NCI-H2029 (cell line): Measurements from ENCODE around the gene CYSTM1.

Experiments
- DNase-seq: peaks from one replicate; lab custom pipeline; 2025; lab: John Stamatoyannopoulos, UW

Gene CYSTM1

GRCh38 chr5:140213370-140213983 lies 38.5 kb downstream of the CYSTM1 start:
- no peak for DNase-seq

DNA sequence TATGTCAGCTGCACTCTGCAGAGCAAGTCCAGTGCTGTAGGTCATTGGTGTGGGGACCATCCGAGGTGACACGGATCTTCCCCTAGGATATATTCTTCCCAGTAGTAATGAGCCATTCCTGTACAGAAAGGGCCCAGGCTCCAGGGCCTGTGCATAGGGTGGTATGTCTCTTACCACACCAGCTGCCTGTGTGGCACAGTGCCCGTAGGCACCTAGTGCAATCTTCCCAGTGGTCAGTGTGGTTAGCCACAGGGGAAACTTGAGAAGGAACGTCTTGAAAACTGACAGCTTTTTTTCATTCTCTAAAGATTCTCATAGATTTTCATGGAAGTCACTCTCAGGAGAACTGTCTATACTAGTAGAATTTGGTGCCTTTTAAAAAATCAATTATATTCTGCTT lies 39.8 kb downstream of the CYSTM1 start:
- no peak for DNase-seq

- no peak for DNase-seq
These were observed 40.3 kb downstream of the CYSTM1 start for GRCh38 chr5:140215276-140215675.

- no peak for DNase-seq
These were observed 41.6 kb downstream of the CYSTM1 start for GRCh38 chr5:140216478-140217074.

DNA sequence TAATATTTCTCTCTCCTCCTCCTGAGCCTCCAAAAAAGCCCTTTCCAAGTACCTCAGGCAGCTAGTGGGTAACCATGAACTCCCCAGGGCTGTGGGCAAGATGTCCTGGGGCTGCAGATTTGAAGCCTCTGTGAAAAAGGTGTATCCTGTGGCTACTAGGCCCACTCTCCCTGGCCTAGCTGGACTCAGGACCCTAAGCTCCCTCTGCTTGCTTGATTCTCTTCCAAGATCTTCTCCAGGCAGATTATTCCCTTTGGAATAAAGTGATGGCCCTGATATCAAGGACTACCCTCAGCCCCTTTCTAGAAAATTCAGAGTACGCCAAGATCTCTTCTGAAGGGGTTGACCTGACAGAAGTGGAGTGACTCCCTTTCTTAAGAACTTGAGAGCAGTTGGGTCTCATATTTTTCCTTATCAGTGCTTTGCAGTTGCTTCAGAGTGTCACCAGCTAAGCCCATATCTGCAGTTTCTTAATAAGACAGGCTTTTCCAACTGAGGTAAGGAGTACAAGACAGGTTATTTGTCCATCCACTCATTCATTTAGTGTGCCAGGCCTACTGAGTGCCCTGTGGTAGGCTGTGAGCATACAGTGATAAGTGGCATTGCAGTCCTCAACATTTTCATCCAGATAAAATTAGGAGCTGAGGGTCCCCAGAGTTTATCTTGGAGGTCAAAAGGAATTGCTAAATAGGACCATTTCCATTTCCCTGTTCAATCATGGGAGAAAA lies 42.5 kb downstream of the CYSTM1 start:
- DNase-seq = no peak

- DNase-seq = no peak
These were observed 44.3 kb downstream of the CYSTM1 start for GRCh38 chr5:140219068-140219991.

DNA sequence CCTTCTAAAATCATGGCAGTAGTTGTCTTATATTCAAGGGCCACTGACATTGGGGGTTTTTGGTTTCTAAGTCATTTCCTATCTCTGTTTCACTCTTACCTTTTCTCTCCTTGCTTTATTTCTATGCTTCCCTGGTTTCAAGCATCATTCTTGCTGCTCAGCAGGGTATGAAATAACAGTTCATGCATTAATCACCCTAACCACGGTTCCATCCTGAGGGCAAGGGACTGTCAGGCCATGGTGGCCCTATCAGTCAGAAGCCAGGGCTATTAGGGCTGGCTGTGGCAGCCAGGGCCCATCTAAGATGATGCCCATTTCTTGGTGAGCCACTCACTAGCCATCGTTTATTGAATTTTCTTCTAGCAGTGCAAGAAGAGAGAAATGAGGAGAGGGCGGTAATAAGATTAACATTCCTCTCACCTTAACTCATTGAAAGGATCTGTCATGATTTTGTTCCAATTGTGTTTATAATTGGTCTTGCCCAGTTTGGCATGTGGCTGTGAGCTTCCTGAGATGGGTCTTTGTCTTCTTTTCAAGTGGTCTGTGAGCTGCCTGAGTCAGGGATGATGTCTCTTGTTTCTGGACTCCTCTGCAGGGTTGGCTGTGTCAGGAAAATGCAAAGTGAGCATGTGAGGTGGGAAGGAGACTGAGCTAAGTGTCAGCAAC lies 45.2 kb downstream of the CYSTM1 start:
- DNase-seq = no peak

DNA sequence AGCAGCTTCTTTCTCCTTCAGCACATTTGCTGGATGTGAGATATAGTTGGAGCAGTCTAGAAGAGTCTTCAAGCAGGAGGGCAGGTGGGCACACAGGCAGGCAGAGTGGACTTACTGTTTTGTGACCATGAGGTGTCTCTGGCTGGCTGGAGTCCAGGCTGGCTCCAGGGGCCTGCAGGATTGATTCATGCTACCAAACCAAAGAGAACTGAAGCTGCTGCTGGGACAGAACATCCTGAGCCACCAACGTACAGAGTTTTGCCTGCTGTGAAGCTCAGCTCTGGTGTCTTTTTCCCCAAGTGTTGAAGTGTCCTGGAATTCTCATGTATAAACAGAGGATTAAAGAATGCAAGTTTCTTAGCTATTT lies 45.7 kb downstream of the CYSTM1 start:
- no peak for DNase-seq

DNA sequence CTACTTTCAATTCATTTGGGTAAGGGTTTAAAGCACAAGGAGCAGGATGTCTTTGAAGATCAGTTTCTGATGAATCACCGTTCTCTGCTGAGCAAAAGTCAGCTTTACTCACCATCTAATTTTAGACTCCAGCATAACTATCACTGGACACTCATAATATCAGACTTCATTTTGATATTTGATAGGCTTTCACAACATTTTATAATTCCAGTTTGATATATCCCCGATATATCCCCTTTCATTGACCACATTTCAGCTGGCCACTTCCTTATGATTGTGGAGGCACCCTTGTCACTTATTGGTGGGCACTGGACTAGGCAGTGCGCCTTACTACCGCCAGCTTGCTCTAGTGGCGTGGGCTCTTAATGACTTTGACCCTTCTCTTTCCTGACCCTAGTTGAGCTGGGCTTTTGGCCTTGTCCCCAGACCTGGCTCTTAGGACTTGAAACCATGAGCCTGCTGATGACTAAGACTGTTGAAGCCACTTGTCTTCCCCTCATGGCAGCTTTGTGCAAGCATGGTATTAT lies 46.8 kb downstream of the CYSTM1 start:
- no peak for DNase-seq

DNA sequence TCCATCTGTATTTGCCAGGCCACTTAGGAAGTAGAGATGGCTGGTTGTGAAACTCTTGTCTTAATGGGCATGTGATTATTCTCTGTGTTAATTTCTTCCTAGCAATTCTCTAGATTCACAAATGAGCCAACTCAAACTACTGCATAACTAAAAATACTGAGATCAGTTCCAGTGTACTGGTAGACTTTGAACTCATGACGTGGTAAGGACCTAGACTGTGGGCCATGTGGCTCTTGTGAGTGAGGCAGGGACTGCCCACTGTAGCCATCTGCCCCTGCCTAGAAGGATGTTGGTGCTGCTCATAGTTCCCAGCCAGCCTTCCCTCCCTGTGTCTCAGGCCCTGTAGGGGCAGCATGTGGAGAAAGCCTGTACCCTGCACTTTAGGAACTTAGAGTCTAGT lies 47.4 kb downstream of the CYSTM1 start:
- DNase-seq = no peak

GRCh38 chr5:140223567-140223966 lies 48.6 kb downstream of the CYSTM1 start:
- no peak for DNase-seq

GRCh38 chr5:140224658-140225057 lies 49.7 kb downstream of the CYSTM1 start:
- no peak for DNase-seq

DNA sequence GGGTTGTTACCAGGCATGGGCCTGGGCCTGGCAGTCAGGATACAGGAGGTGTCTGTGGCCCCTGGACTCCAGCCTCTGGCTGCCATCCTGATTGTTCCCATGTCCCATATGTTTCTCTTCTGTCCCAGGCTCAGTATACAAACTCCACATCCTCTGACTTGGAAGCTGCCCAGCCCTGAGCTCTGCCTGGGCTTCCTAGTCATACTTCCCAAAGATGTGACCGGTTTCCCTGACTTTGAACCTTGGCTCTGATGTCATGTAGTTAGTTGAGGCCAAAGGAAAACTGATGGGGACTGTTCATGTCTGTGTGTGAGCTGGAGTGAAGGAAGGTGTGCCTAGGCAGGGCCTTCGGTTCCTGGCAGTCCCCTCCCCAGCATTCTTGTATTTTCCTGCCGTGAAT lies 50.4 kb downstream of the CYSTM1 start:
- no peak for DNase-seq

DNA sequence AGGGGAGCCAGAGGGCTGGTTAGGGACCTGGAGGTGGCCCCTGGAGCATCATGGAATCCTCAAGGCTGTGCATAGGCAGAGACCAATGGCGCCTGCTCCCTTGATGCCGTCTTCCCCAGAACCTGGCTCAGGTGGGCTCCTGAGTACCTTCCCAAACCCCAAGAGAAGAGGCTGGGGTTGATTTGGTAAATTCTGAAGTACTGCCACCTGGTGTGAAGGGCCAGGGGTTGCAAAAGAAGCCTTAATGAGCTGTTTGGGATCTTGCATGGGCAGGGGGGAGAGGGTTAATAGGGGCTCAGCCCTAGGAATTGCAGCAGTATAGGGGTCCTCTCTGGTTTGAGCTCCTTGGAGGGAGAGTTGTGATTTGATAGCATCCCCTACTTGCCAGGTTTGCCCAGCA lies 52.1 kb downstream of the CYSTM1 start:
- no peak for DNase-seq

DNA sequence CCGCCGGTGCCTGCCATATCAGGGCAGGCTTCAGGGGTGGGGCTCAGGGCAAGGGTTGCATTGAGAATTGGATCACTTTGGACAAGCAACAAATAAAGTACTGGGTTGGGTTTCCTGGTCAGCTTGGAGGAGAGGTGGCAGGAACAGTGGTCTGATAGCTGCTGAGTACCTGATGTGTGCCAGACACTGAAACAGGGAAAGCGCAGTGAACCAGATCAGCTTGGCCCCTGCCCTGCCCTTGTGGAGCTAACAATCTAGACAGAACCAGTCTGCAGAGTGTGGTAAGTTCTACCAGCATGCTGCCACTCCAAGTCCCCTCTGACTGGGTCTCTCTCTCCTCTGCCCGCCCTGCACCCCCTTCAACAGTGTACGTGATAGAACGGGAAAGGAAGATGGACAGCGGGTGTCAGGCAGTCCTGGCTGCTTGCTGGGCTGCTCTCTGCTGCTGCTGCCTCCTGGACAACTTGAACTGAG lies 53.4 kb downstream of the CYSTM1 start:
- no peak for DNase-seq

- DNase-seq = no peak
These were observed 55.4 kb downstream of the CYSTM1 start for GRCh38 chr5:140230373-140230772.

DNA sequence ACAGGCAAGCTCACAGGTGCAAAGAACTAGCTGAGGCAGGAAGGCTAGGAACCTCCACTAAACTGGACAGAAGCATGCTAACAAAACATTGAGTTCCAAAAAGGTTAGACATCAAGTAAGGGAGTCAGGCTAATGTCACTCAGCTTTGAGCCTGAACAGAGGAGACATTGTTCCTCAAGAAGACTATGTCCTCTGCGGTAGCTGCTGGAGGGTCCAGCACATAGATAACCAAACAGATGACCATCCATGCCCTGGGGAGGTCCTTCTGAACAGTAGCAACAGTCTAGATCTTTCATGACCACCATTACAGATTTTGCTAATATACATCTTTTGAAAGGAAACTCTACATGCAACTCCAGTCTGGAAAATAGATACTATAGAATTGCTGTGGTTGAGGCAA lies 57.7 kb downstream of the CYSTM1 start:
- DNase-seq = no peak

GRCh38 chr5:140234377-140234989 lies 59.5 kb downstream of the CYSTM1 start:
- DNase-seq = no peak

DNA sequence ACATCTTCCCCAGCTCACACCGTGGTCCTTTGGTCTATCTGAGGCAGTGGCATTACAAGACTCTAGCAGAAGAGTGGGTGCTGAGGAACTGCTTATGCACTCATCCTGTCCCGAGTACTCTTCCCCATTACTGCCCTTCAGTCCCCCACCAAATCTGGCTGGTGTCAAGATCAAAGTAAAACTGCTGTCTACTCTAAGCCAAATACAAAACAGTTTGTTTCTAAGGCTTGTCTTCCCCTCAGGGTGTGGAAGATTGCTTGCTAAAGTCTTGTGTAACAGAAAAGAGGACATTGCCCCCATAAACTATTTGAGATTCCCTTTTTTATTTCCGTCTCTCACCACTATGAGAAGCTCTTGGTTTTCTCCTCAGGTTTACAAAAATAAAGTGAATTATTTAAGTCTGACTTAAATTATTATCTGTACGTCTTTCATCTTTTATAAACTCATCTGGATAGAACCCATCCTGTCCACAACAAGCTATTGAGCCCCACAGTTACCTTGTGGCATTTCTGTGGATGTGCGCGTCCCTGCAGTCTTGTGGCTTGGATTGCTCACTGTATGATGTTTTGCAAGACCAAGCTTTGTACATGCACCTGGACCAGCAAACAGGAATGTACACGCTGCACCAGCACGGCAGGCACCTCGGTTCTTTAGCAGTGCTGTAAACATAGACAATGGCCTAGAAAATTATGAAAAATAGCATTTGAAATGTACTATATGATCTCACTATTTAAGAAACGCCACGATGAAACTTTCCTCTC lies 61.0 kb downstream of the CYSTM1 start:
- no peak for DNase-seq

DNA sequence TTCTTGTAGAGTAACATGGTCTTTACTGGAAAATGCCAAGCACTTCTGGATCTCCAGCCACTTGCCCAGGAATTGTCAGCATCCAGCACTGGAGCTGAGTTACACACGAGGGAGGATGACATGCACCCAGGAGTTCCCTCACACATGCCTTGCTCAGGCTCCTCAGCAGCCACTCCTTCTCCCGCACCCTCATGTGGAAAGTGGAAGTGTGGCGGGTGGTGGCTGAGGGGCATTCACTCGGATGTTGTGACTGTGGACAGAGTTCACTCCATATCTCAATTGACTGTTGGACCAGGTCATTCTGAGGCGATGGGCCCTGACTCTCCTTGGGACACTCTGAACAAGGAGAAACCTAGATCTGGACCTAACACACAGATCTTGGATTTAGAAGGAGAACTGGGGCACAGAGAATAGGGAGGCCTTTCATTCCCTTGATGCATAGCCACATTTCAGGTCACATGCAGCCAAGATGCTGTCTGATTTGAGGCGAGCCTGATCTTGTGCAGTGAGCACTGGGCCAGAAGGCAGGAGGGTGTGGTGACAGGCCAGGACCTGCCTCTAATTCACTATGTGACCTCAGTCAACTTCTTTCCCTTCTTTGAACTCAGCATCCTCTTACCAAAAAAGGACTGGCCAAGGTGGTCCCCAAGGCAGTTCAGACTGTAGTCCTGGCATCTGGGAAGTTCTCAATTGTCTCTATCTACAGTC lies 62.1 kb downstream of the CYSTM1 start:
- no peak for DNase-seq
